CD14-positive monocyte (primary cell): Measurements from ENCODE around the gene TBC1D4. TPM values are rescaled to one million over a fixed set of nuclear protein-coding genes. Genes with fewer than 3 reads are reported as not detected.

Source experiments
- DNase-seq, 3 donors: peaks; one replicate each; pipeline ENCODE4 v3.0.0-alpha.2; 2011 to 2022
- H2AFZ ChIP-seq: 2 replicates; pipeline ENCODE4 v1.6.0; 2012; ENCODE audit warnings: mild to moderate bottlenecking, low read depth, low read length, inconsistent platforms; ENCODE audit not compliant: insufficient read depth, poor library complexity, severe bottlenecking
- H3K27ac ChIP-seq, 2 donors: 1 replicate in 1 of 2; 2 replicates in 1 of 2; pipeline ENCODE4 v1.5.1; 2012 to 2013; ENCODE audit warnings: low read length in 2 of 2, control low read depth in 1 of 2, inconsistent platforms in 1 of 2, low read depth in 1 of 2, mild to moderate bottlenecking in 1 of 2
- H3K27me3 ChIP-seq, 2 donors: one replicate each; pipeline versions ENCODE4 v1.6.0 to v1.6.1; 2011 to 2013; ENCODE audit warnings: low read length in 2 of 2; ENCODE audit not compliant: control insufficient read depth in 2 of 2, insufficient read depth in 2 of 2
- H3K36me3 ChIP-seq, 2 donors: replicated peaks in 1 of 2; 1 replicate in 1 of 2; 2 replicates in 1 of 2; pipeline versions ENCODE4 v1.5.1 to v1.6.1; 2012 to 2013; ENCODE audit warnings: low read length in 2 of 2, control low read depth in 1 of 2, inconsistent platforms in 1 of 2, mild to moderate bottlenecking in 1 of 2; ENCODE audit not compliant: insufficient read depth in 2 of 2, control insufficient read depth in 1 of 2
- H3K4me1 ChIP-seq, 2 donors: 1 replicate in 1 of 2; 2 replicates in 1 of 2; pipeline versions ENCODE4 v1.5.1 to v1.6.1; 2012 to 2013; ENCODE audit warnings: low read length in 2 of 2, control low read depth in 1 of 2, inconsistent platforms in 1 of 2, mild to moderate bottlenecking in 1 of 2, moderate library complexity in 1 of 2; ENCODE audit not compliant: insufficient read depth in 2 of 2, control insufficient read depth in 1 of 2
- H3K4me2 ChIP-seq: replicated peaks from 2 replicates; pipeline ENCODE3; 2012; ENCODE audit warnings: low read length, moderate library complexity, mild to moderate bottlenecking; ENCODE audit not compliant: poor library complexity, severe bottlenecking; ENCODE audit errors: extremely low read depth
- H3K4me3 ChIP-seq, 3 experiments: fragments of 200-600 bp in 1 of 3; sonication (generic) in 1 of 3; replicated peaks in 1 of 3; 1 replicate in 2 of 3; 2 replicates in 1 of 3; pipeline ENCODE4 v1.5.1; 2011 to 2013; ENCODE audit warnings: low read length in 3 of 3, mild to moderate bottlenecking in 3 of 3, control low read depth in 2 of 3, low read depth in 2 of 3, inconsistent platforms in 1 of 3, moderate library complexity in 1 of 3
- H3K79me2 ChIP-seq: 2 replicates; pipeline ENCODE4 v1.6.0; 2012; ENCODE audit warnings: mild to moderate bottlenecking, control low read depth, inconsistent platforms, low read length, moderate library complexity; ENCODE audit not compliant: insufficient read depth
- H3K9ac ChIP-seq: 2 replicates; pipeline ENCODE4 v1.6.0; 2017; ENCODE audit warnings: low read length, mild to moderate bottlenecking; ENCODE audit not compliant: insufficient read depth, poor library complexity, severe bottlenecking
- H3K9me3 ChIP-seq, 2 donors: replicated peaks in 1 of 2; 1 replicate in 1 of 2; 2 replicates in 1 of 2; pipeline versions ENCODE4 v1.5.1 to v1.6.1; 2012 to 2013; ENCODE audit warnings: low read length in 2 of 2, control low read depth in 1 of 2; ENCODE audit not compliant: control insufficient read depth in 1 of 2, insufficient read depth in 1 of 2
- H4K20me1 ChIP-seq: 2 replicates; pipeline ENCODE4 v1.6.0; 2012; ENCODE audit warnings: mild to moderate bottlenecking, low read length, control low read depth, moderate library complexity; ENCODE audit not compliant: insufficient read depth
- H3K27ac Mint-ChIP-seq, 7 donors: one replicate each; pipeline ENCODE4 v1.8.0; 2020; ENCODE audit warnings: mild to moderate bottlenecking in 7 of 7, mixed read lengths in 7 of 7, moderate library complexity in 6 of 7, inconsistent platforms in 2 of 7
- H3K27me3 Mint-ChIP-seq, 3 donors: one replicate each; pipeline ENCODE4 v1.8.0; 2021 to 2022; ENCODE audit warnings: low read depth in 3 of 3, mild to moderate bottlenecking in 3 of 3, mixed read lengths in 3 of 3, moderate library complexity in 3 of 3, inconsistent platforms in 1 of 3
- H3K36me3 Mint-ChIP-seq, 2 donors: one replicate each; pipeline ENCODE4 v1.8.0; 2020; ENCODE audit warnings: mixed read lengths in 2 of 2, inconsistent platforms in 1 of 2, mild to moderate bottlenecking in 1 of 2
- H3K4me1 Mint-ChIP-seq: one replicate; pipeline ENCODE4 v1.8.0; 2020; ENCODE audit warnings: mild to moderate bottlenecking, mixed read lengths
- H3K4me3 Mint-ChIP-seq, 2 donors: one replicate each; pipeline ENCODE4 v1.8.0; 2020; ENCODE audit warnings: mild to moderate bottlenecking in 2 of 2, mixed read lengths in 2 of 2, moderate library complexity in 1 of 2
- H3K9me3 Mint-ChIP-seq, 7 donors: one replicate each; pipeline ENCODE4 v1.8.0; 2020 to 2022; ENCODE audit warnings: mixed read lengths in 7 of 7, mild to moderate bottlenecking in 6 of 7, moderate library complexity in 6 of 7, inconsistent platforms in 2 of 7
- CTCF ChIP-seq: fragments of 200-600 bp; IDR thresholded peaks from one replicate; pipeline ENCODE4 v1.8.0; 2022; ENCODE audit warnings: antibody characterized with exemption, mild to moderate bottlenecking
- WGBS: methylation state at CpG from one replicate; pipeline ENCODE4 v1.1.5; 2013; ENCODE audit warnings: missing lambda C conversion rate; ENCODE audit not compliant: insufficient coverage; 5-methylcytosine and 5-hydroxymethylcytosine counted together
- intact Hi-C, 2 donors: fragments of 100-400 bp; cut with micrococcal nuclease; formaldehyde crosslinking; loops; one replicate each; pipeline versions ENCODE4 v1.15.0 to v1.15.1; 2023
- polyA plus RNA-seq, 3 donors: library from polyadenylated mRNA; depleted of rRNA in 1 of 3; unstranded in 2 of 3; stranded (reverse) in 1 of 3; fragments of 300-500 nt in 2 of 3; fragments of >200 nt in 1 of 3; fragmentation: Illumina TruSeq in 2 of 3; gene quantifications; 1 replicate in 2 of 3; 2 replicates in 1 of 3; pipeline ENCODE4 v1.2.3, GENCODE V29; 2012 to 2021

Gene TBC1D4
- polyA plus RNA-seq, 3 donors, result 2.0 to 6.7 (median 2.5) TPM

- Mint-ChIP-seq H3K4me1 (peaks cover 7% of the 10 kb centered on the region), H3K4me3 (no peak overlapping the region), H3K9me3 (no peaks in the 10 kb centered on the region), H3K27ac (no peak overlapping the region), H3K27me3 (peaks cover 0 to 3% (median 0%) of the 10 kb centered on the region in 3 donors), H3K36me3 (no peaks in the 10 kb centered on the region)
- no peak overlapping the region for H3K4me2 ChIP-seq
- no peak overlapping the region for H2AFZ ChIP-seq
- no peak for DNase-seq
- H3K27ac ChIP-seq, result no peak overlapping the region
- no peaks in the 10 kb centered on the region for H3K27me3 ChIP-seq
- intact Hi-C loops, result no loop called here
- H3K9me3 ChIP-seq, result no peaks in the 10 kb centered on the region
- H3K4me3 ChIP-seq, result no peak overlapping the region
- no peaks in the 10 kb centered on the region for H4K20me1 ChIP-seq
- no peaks in the 10 kb centered on the region for H3K36me3 ChIP-seq
- TF ChIP-seq CTCF, result no peak
- 98% methylated on average over 27 of the region's 28 CpGs for WGBS
- no peaks in the 10 kb centered on the region for H3K79me2 ChIP-seq
- H3K4me1 ChIP-seq, result peaks cover 7 to 9% of the 10 kb centered on the region in 2 donors
- H3K9ac ChIP-seq, result no peak overlapping the region
These were observed 119.9 kb downstream of the TBC1D4 start for GRCh38 chr13:75362026-75362425.

- DNase-seq, result no peak
- H3K4me1 Mint-ChIP-seq, result no peaks in the 10 kb centered on the region
- H3K79me2 ChIP-seq, result no peaks in the 10 kb centered on the region
- H3K36me3 ChIP-seq, result no peaks in the 10 kb centered on the region
- H3K9me3 Mint-ChIP-seq, result no peaks in the 10 kb centered on the region
- no peaks in the 10 kb centered on the region for H3K4me1 ChIP-seq
- no peak overlapping the region for H3K4me3 Mint-ChIP-seq
- H3K9me3 ChIP-seq, result no peaks in the 10 kb centered on the region
- no peak for TF ChIP-seq CTCF
- no peak overlapping the region for H2AFZ ChIP-seq
- no peaks in the 10 kb centered on the region for H3K36me3 Mint-ChIP-seq
- H3K27ac Mint-ChIP-seq, result no peak overlapping the region
- H3K27ac ChIP-seq, result no peak overlapping the region
- intact Hi-C loops, result no loop called here
- no peaks in the 10 kb centered on the region for H3K27me3 ChIP-seq
- peaks cover 0 to 3% (median 0%) of the 10 kb centered on the region in 3 donors for H3K27me3 Mint-ChIP-seq
- no CpG with 5 or more reads among the region's 1 CpG for WGBS
- no peak overlapping the region for H3K4me2 ChIP-seq
- H4K20me1 ChIP-seq, result no peaks in the 10 kb centered on the region
- H3K9ac ChIP-seq, result no peak overlapping the region
- no peak overlapping the region for H3K4me3 ChIP-seq
These were observed 121.8 kb downstream of the TBC1D4 start for GRCh38 chr13:75360170-75360569.
